Uterus (tissue), 4 donors: ENCODE results near the gene LRP1B. TPM values are rescaled to one million over a fixed set of nuclear protein-coding genes. Genes with fewer than 3 reads are reported as not detected.

Experiments used
- DNase-seq, 2 donors: peaks; one replicate each; pipeline ENCODE4 v3.0.0-alpha.2; 2019 to 2020
- H3K27ac ChIP-seq, 2 donors: fragments of 200-600 bp; sonication (generic); 1 replicate in 1 of 2; 2 replicates in 1 of 2; pipeline ENCODE4 v1.5.1; 2016 to 2018
- H3K27me3 ChIP-seq, 2 donors: fragments of 200-600 bp; sonication (generic); one replicate each; pipeline ENCODE4 v1.5.1; 2018 to 2019; ENCODE audit warnings: control low read depth in 1 of 2
- H3K36me3 ChIP-seq, 2 donors: fragments of 200-600 bp; sonication (generic); one replicate each; pipeline ENCODE4 v1.5.1; 2019; ENCODE audit warnings: control low read depth in 1 of 2
- H3K4me1 ChIP-seq, 2 donors: fragments of 200-600 bp; sonication (generic); one replicate each; pipeline ENCODE4 v1.5.1; 2018 to 2019; ENCODE audit warnings: control low read depth in 1 of 2
- H3K4me3 ChIP-seq, 2 donors: fragments of 200-600 bp; sonication (generic); 1 replicate in 1 of 2; 2 replicates in 1 of 2; pipeline ENCODE4 v1.5.1; 2018 to 2019; ENCODE audit warnings: mild to moderate bottlenecking in 1 of 2
- H3K9me3 ChIP-seq, 2 donors: fragments of 200-600 bp; sonication (generic); one replicate each; pipeline ENCODE4 v1.5.1; 2019; ENCODE audit warnings: control low read depth in 1 of 2
- POLR2A ChIP-seq, 2 donors: fragments of 450-650 bp; IDR thresholded peaks; one replicate each; pipeline ENCODE4 v1.6.1; 2016; ENCODE audit warnings: antibody characterized with exemption in 2 of 2, mild to moderate bottlenecking in 1 of 2, moderate library complexity in 1 of 2
- intact Hi-C: fragments of 100-400 bp; cut with DNase I; formaldehyde crosslinking; loops from one replicate; pipeline ENCODE4 v1.15.1; 2023; ENCODE audit warnings: low total_unique reads
- total RNA-seq, 4 donors: library from RNA; depleted of rRNA in 3 of 4; stranded (reverse); fragments of >200 nt in 3 of 4; gene quantifications; one replicate each; pipeline versions ENCODE4 v1.1.0 to v1.2.4, GENCODE V29; 2014 to 2023
- TF ChIP-seq, protein P1 (sequence below), 4 experiments: fragments of 200-600 bp in 2 of 4; fragments of 450-650 bp in 2 of 4; sonication (generic) in 2 of 4; IDR thresholded peaks; one replicate each; pipeline ENCODE4 v1.5.1; 2016 to 2019; ENCODE audit warnings: antibody characterized with exemption in 4 of 4, mild to moderate bottlenecking in 2 of 4, moderate library complexity in 1 of 4
- donor health status: DM: yes; HTN: yes; CAD: no.

Gene LRP1B
- total RNA-seq, 4 donors from 2014 or later: 0.29 to 7.3 (median 0.79) TPM; not detected in 1

DNA sequence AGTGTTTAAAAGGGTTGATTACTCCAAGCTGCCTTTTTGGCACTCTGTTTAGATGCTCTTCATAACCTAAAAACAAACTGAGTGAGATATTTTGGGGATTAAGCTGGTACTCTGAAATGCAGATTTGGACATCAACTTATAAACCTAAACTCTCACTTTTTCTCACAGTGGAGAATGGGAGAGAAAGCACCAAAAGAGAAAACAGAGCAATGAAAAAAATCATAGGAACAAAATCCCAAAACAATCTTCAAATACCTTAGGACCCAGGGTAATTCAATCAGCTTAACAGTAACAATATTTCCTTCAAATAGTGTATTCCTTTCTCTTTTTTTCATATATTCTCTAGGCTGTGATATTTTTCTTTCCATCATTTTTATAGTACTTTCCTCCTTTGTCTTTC, 11.5 kb downstream of the LRP1B start:
- Histone ChIP-seq H3K4me1 (no peaks in the 10 kb centered on the region), H3K27me3 (no peaks in the 10 kb centered on the region), H3K9me3 (no peaks in the 10 kb centered on the region), H3K36me3 (no peaks in the 10 kb centered on the region), H3K27ac (no peak overlapping the region), H3K4me3 (no peak overlapping the region)
- no peak for TF ChIP-seq POLR2A (IDR thresholded peaks at IDR 0.05)
- TF ChIP-seq, protein P1, sequence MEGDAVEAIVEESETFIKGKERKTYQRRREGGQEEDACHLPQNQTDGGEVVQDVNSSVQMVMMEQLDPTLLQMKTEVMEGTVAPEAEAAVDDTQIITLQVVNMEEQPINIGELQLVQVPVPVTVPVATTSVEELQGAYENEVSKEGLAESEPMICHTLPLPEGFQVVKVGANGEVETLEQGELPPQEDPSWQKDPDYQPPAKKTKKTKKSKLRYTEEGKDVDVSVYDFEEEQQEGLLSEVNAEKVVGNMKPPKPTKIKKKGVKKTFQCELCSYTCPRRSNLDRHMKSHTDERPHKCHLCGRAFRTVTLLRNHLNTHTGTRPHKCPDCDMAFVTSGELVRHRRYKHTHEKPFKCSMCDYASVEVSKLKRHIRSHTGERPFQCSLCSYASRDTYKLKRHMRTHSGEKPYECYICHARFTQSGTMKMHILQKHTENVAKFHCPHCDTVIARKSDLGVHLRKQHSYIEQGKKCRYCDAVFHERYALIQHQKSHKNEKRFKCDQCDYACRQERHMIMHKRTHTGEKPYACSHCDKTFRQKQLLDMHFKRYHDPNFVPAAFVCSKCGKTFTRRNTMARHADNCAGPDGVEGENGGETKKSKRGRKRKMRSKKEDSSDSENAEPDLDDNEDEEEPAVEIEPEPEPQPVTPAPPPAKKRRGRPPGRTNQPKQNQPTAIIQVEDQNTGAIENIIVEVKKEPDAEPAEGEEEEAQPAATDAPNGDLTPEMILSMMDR (IDR thresholded peaks at IDR 0.05): no peak
- no peak for DNase-seq
- intact Hi-C loops: no loop called here

DNA sequence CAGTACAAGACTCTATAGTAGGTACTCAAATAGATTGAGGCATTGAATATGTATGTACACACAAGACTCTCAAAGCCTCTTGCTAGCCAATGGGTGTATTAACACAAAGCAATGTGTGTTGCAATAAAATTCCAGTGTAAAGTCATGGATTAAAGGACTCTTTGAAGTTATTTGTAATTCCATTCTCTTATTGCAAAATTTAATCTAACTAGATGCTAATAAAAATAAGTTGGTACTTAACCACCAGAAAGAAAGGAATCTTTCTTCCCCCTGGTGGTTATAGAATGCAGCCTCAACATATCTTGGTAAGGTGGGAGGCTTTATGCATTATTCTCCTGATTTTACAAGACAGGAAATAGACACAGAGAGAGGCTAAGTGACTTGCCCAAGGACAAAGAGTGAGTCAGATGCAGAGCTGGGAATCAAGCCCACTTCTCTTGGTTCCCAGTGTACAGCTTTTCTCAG, 18.0 kb downstream of the LRP1B start:
- Histone ChIP-seq H3K27ac (no peak overlapping the region), H3K4me1 (no peaks in the 10 kb centered on the region), H3K27me3 (no peaks in the 10 kb centered on the region), H3K4me3 (no peak overlapping the region), H3K36me3 (no peaks in the 10 kb centered on the region), H3K9me3 (no peaks in the 10 kb centered on the region)
- TF ChIP-seq, protein P1 (IDR thresholded peaks at IDR 0.05): no peak
- no peak for TF ChIP-seq POLR2A (IDR thresholded peaks at IDR 0.05)
- intact Hi-C loops: no loop called here
- no peak for DNase-seq

DNA sequence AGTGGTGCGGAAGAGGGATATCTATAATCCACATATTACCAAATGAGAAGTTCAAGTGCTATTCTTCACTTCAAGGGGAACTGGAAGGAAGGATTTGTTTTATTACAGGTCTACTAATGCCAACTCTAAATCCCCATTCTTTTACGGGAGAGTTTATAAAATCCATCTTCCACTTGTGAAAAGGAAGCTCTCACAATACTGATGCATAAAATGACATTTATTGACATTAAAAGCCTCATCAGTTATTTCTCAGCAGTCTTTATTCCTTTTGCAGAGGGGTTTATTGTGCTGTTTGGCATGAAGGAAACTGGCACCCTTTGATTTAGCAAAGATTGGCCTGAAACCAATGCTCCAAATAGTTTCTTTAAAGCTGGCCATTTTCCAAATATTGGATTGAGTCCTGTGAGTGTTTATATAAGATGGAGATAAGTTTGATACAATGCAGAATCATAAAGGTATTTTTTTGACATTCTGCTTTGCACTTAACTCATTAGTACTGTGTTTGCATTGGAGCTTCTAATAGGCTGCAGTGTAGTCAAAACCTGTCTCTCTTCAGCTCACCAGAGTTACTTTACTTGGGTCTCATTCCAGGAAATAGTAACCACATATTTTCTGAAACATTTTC, 26.6 kb downstream of the LRP1B start:
- Histone ChIP-seq H3K36me3 (no peaks in the 10 kb centered on the region), H3K9me3 (no peaks in the 10 kb centered on the region), H3K27me3 (no peaks in the 10 kb centered on the region), H3K4me3 (no peak overlapping the region), H3K27ac (no peak overlapping the region), H3K4me1 (no peaks in the 10 kb centered on the region)
- no peak for TF ChIP-seq POLR2A (IDR thresholded peaks at IDR 0.05)
- TF ChIP-seq, protein P1 (IDR thresholded peaks at IDR 0.05): no peak
- intact Hi-C loops: no loop called here
- no peak for DNase-seq

DNA sequence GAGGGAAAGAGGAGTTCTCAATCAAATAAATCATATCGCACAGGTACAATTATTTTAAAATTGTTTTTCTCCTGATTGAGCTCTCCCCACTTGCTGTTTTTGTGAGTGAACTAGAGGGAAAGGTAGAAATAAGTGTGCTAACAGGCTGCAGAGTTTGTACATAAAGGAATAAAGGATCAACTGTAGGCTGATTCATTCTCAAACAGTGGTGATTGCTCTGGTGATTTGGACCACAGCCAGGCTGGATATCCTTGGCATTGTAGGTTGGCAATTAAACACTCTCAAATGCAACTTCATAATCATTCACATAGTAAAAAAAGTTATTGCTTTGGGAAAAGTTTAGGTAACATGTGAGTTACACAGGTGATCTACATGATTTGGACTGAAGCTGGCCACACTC, 29.8 kb downstream of the LRP1B start:
- no peak for DNase-seq
- Histone ChIP-seq H3K36me3 (no peaks in the 10 kb centered on the region), H3K27me3 (no peaks in the 10 kb centered on the region), H3K4me1 (no peaks in the 10 kb centered on the region), H3K9me3 (no peaks in the 10 kb centered on the region), H3K27ac (no peak overlapping the region), H3K4me3 (no peak overlapping the region)
- TF ChIP-seq POLR2A (IDR thresholded peaks at IDR 0.05): no peak
- intact Hi-C loops: no loop called here

DNA sequence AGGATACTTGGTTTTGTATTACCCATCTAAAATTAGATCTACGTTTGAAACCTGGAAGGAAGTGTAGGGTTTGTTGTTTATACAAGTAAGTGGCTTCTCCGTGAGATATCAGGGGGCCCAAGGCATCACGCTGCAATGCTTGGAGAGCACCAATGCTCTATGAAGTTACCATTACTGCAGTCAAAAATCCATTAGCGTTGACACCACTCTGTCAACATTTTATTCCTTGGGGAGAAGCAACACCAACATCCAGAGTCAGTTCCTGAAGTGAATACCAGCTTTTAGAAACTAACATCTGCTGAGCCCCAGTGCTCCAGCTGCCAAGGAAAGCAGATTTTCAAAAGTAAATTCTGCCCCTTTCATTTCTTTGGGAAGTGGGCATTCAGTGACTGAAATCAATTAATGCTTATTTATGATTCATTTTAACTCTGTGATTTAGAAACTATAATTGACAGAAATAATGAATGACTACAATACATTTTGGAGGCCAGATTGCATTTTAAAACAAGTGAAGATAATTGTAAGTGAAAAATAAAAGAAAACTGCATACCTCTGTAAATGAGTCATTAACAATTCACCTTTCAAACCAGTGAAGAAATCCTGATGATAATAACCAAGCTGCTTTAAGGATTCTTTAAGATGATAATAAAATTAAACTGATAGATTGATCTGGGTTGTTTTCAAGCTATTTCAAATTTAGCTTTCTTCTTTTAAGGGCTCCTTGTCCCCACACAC, 30.5 kb downstream of the LRP1B start:
- Histone ChIP-seq H3K4me3 (no peak overlapping the region), H3K4me1 (no peaks in the 10 kb centered on the region), H3K27me3 (no peaks in the 10 kb centered on the region), H3K36me3 (no peaks in the 10 kb centered on the region), H3K27ac (no peak overlapping the region), H3K9me3 (no peaks in the 10 kb centered on the region)
- DNase-seq: no peak
- no peak for TF ChIP-seq POLR2A (IDR thresholded peaks at IDR 0.05)
- intact Hi-C loops: no loop called here

DNA sequence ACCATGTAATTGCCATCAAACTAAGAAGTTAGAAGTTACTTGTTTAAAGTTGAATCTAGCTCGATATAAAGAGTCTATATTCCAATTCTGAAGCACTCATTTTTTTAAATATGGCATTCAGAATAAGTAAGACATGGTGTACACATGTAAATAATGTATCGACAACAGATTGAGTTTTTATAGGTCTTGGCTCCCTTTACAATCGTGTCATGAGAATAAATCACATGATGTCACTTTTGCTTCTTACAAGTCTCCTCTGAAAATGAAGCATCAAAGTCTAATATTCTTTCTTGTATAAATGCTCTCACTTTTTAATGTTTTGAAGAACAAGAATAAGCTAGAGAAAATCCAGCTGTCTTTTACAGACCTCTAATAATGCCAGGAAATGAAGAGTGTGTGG, 33.1 kb downstream of the LRP1B start:
- H3K9me3 ChIP-seq: no peaks in the 10 kb centered on the region
- no peaks in the 10 kb centered on the region for H3K27me3 ChIP-seq
- no peaks in the 10 kb centered on the region for H3K4me1 ChIP-seq
- TF ChIP-seq POLR2A (IDR thresholded peaks at IDR 0.05): no peak
- TF ChIP-seq, protein P1 (IDR thresholded peaks at IDR 0.05): no peak
- DNase-seq: no peak
- no peak overlapping the region for H3K27ac ChIP-seq
- intact Hi-C loops: no loop called here
- H3K4me3 ChIP-seq: no peak overlapping the region
- H3K36me3 ChIP-seq: no peaks in the 10 kb centered on the region
